HCT116 (cell line): ENCODE measurements around the gene NPLOC4. TPM values are rescaled to one million over a fixed set of nuclear protein-coding genes. Genes with fewer than 3 reads are reported as not detected.

ENCODE experiments used
- ATAC-seq: fragments of 200-7000 bp; cut with Tn5 transposase; 2 replicates; pipeline ENCODE4 v1.9.1; 2020; ENCODE audit warnings: mild to moderate bottlenecking, moderate library complexity
- BruUV-seq: library from RNA; stranded (reverse); fragments of 400-500 nt; replicated peaks from 2 replicates; lab custom pipeline; 2021; lab: Mats Ljungman, UMichigan
- CTCF ChIA-PET: fragments of 300-600 bp; sonication (Branson Sonifier 250); formaldehyde crosslinking; loops from one replicate; lab custom pipeline; 2021; ENCODE audit warnings: antibody characterized with exemption; lab: Charles Lee
- POLR2A ChIA-PET: fragments of 300-600, 350-600 bp; sonication (Branson Sonifier 250); formaldehyde crosslinking; loops from one replicate; lab custom pipeline; 2021; ENCODE audit warnings: antibody characterized with exemption; lab: Charles Lee
- RAD21 ChIA-PET, 2 experiments: fragments of 300-600 bp; sonication (Branson Sonifier 250); formaldehyde crosslinking; loops; one replicate each; lab custom pipeline; 2023; ENCODE audit warnings: low total read pairs in 2 of 2; ENCODE audit not compliant: uncharacterized antibody in 2 of 2, unreplicated experiment in 2 of 2, low non-redundant PET in 1 of 2; lab: Charles Lee
- DNase-seq: peaks from one replicate; pipeline ENCODE4 v3.0.0-alpha.2; 2010; ENCODE audit warnings: low read depth, low spot score
- H2AFZ ChIP-seq: fragments of 200-600 bp; shearing (Covaris generic), sonication (generic); 2 replicates; pipeline ENCODE4 v1.6.1; 2017; ENCODE audit warnings: low read depth, mixed run types, mixed read lengths, antibody characterized with exemption, low read length; ENCODE audit not compliant: poor library complexity, severe bottlenecking
- H3K27ac ChIP-seq: 2 replicates; pipeline ENCODE4 v1.5.1; 2012; ENCODE audit warnings: low read depth, low read length
- H3K27me3 ChIP-seq: fragments of 200-600 bp; sonication (generic); 2 replicates; pipeline ENCODE4 v1.6.1; 2016; ENCODE audit warnings: mixed run types, low read length, mixed read lengths; ENCODE audit not compliant: insufficient read depth
- H3K36me3 ChIP-seq, 2 experiments: fragments of 200-500 bp in 1 of 2; fragments of 200-600 bp in 1 of 2; sonication (Bioruptor generic) in 1 of 2; sonication (generic) in 1 of 2; 2 replicates each; pipeline versions ENCODE4 v1.5.1 to v1.6.1; 2014 to 2016; ENCODE audit warnings: low read length in 2 of 2, inconsistent platforms in 1 of 2, mixed read lengths in 1 of 2, mixed run types in 1 of 2; ENCODE audit not compliant: insufficient read depth in 2 of 2, control insufficient read depth in 1 of 2
- H3K4me1 ChIP-seq, 2 experiments: fragments of 200-600 bp in 1 of 2; sonication (generic) in 1 of 2; 2 replicates each; pipeline versions ENCODE4 v1.5.1 to v1.6.1; 2012 to 2017; ENCODE audit warnings: low read length in 2 of 2, inconsistent platforms in 1 of 2, mild to moderate bottlenecking in 1 of 2, mixed read lengths in 1 of 2, mixed run types in 1 of 2, moderate library complexity in 1 of 2; ENCODE audit not compliant: insufficient read depth in 2 of 2, control insufficient read depth in 1 of 2
- H3K4me2 ChIP-seq: fragments of 200-600 bp; sonication (generic); 2 replicates; pipeline ENCODE4 v1.6.1; 2017; ENCODE audit warnings: mixed run types, low read length, mixed read lengths
- H3K4me3 ChIP-seq, 2 experiments: fragments of 200-600 bp in 1 of 2; sonication (generic) in 1 of 2; replicated peaks in 1 of 2; 2 replicates each; pipeline ENCODE4 v1.5.1; 2011 to 2016; ENCODE audit warnings: low read length in 2 of 2, control low read depth in 1 of 2, low read depth in 1 of 2, mild to moderate bottlenecking in 1 of 2, mixed read lengths in 1 of 2, mixed run types in 1 of 2
- H3K79me2 ChIP-seq: fragments of 200-600 bp; sonication (generic); 2 replicates; pipeline ENCODE4 v1.6.1; 2017; ENCODE audit warnings: mild to moderate bottlenecking, mixed run types, low read length, moderate library complexity, mixed read lengths; ENCODE audit not compliant: insufficient read depth
- H3K9ac ChIP-seq: fragments of 200-600 bp; sonication (generic); 2 replicates; pipeline ENCODE4 v1.6.1; 2016; ENCODE audit warnings: low read length, mixed read lengths
- H3K9me2 ChIP-seq: fragments of 200-600 bp; sonication (generic), shearing (Covaris generic); 2 replicates; pipeline ENCODE4 v1.6.1; 2017; ENCODE audit warnings: mixed run types, mild to moderate bottlenecking, moderate library complexity; ENCODE audit not compliant: insufficient read depth
- H3K9me3 ChIP-seq, 2 experiments: fragments of 200-500 bp in 1 of 2; fragments of 200-600 bp in 1 of 2; sonication (Bioruptor generic) in 1 of 2; sonication (generic) in 1 of 2; 2 replicates each; pipeline ENCODE4 v1.6.1; 2014 to 2017; ENCODE audit warnings: low read length in 2 of 2, mixed read lengths in 2 of 2, inconsistent platforms in 1 of 2, low read depth in 1 of 2, mild to moderate bottlenecking in 1 of 2, mixed run types in 1 of 2, moderate library complexity in 1 of 2; ENCODE audit not compliant: control insufficient read depth in 1 of 2, insufficient read depth in 1 of 2
- H4K20me1 ChIP-seq: fragments of 200-600 bp; sonication (generic), shearing (Covaris generic); 2 replicates; pipeline ENCODE4 v1.6.1; 2017; ENCODE audit warnings: mixed run types, mild to moderate bottlenecking, moderate library complexity; ENCODE audit not compliant: insufficient read depth
- CBX3 ChIP-seq: IDR thresholded peaks from 2 replicates; pipeline ENCODE4 v1.6.1; 2012; ENCODE audit warnings: low read depth
- CEBPB ChIP-seq: IDR thresholded peaks from 2 replicates; pipeline ENCODE4 v1.6.1; 2012; ENCODE audit warnings: low read depth
- ELF1 ChIP-seq: IDR thresholded peaks from 2 replicates; pipeline ENCODE4 v1.6.1; 2012; ENCODE audit warnings: low read depth, borderline replicate concordance
- EZH2 ChIP-seq: fragments of 200-600 bp; sonication (generic); IDR thresholded peaks from 2 replicates; pipeline ENCODE4 v1.6.1; 2017; ENCODE audit warnings: antibody characterized with exemption, mixed run types
- EZH2phosphoT487 ChIP-seq: fragments of 200-600 bp; IDR thresholded peaks from 2 replicates; pipeline ENCODE4 v1.6.1; 2018; ENCODE audit warnings: antibody characterized with exemption, borderline replicate concordance
- FOSL1 ChIP-seq: IDR thresholded peaks from 2 replicates; pipeline ENCODE4 v1.6.1; 2012; ENCODE audit warnings: low read depth
- POLR2A ChIP-seq: IDR thresholded peaks from 2 replicates; pipeline ENCODE4 v1.7.0; 2011; ENCODE audit warnings: borderline replicate concordance; ENCODE audit not compliant: insufficient read depth, insufficient read length; ENCODE audit errors: extremely low read depth
- SIN3A ChIP-seq: IDR thresholded peaks from 2 replicates; pipeline ENCODE4 v1.6.1; 2012; ENCODE audit warnings: low read depth
- SRF ChIP-seq: IDR thresholded peaks from 2 replicates; pipeline ENCODE4 v1.6.1; 2012; ENCODE audit warnings: low read depth
- TCF7L2 ChIP-seq: IDR thresholded peaks from 2 replicates; pipeline ENCODE4 v1.7.0; 2011; ENCODE audit warnings: borderline replicate concordance, inconsistent platforms; ENCODE audit not compliant: insufficient read depth, insufficient read length; ENCODE audit errors: extremely low read depth
- YY1 ChIP-seq: IDR thresholded peaks from 2 replicates; pipeline ENCODE4 v1.6.1; 2011; ENCODE audit warnings: low read length, low read depth, moderate library complexity, mild to moderate bottlenecking; ENCODE audit not compliant: insufficient replicate concordance; ENCODE audit errors: extremely low read depth
- ZNF274 ChIP-seq: fragments of 200-500 bp; sonication (Bioruptor generic); IDR thresholded peaks from 2 replicates; pipeline ENCODE4 v1.6.1; 2014; ENCODE audit warnings: mild to moderate bottlenecking, low read depth, low read length, inconsistent platforms
- intact Hi-C: fragments of 100-400 bp; cut with micrococcal nuclease; formaldehyde crosslinking; loops from 2 replicates; pipeline ENCODE4 v1.10.0; 2022
- total RNA-seq: library from RNA; stranded (reverse); gene quantifications from one replicate; pipeline ENCODE4 v1.2.1, GENCODE V29; 2021; ENCODE audit not compliant: unreplicated experiment
- TF ChIP-seq, protein P1 (sequence below): IDR thresholded peaks from 2 replicates; pipeline ENCODE4 v1.6.1; 2012
- TF ChIP-seq, protein P2 (sequence below): IDR thresholded peaks from 2 replicates; pipeline ENCODE4 v1.6.1; 2012

NPLOC4 gene
- total RNA-seq, 1 experiment from 2014 or later = 137 TPM

- TF ChIP-seq FOSL1 (no peak), POLR2A (no peak), TCF7L2 (no peak), EZH2phosphoT487 (no peak), ZNF274 (no peak), CEBPB (no peak), SIN3A (no peak), YY1 (no peak), ELF1 (no peak), CBX3 (no peak), SRF (no peak), EZH2 (no peak)
- TF ChIP-seq, protein P1, sequence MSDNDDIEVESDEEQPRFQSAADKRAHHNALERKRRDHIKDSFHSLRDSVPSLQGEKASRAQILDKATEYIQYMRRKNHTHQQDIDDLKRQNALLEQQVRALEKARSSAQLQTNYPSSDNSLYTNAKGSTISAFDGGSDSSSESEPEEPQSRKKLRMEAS = no peak
- TF ChIP-seq, protein P2, sequence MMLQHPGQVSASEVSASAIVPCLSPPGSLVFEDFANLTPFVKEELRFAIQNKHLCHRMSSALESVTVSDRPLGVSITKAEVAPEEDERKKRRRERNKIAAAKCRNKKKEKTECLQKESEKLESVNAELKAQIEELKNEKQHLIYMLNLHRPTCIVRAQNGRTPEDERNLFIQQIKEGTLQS = no peak
- ATAC-seq = no peak
- no peak overlapping the region for H2AFZ ChIP-seq
- no peak overlapping the region for H3K9ac ChIP-seq
- POLR2A ChIA-PET = no interaction called here
- H3K36me3 ChIP-seq = peaks cover 41 to 55% of the 10 kb centered on the region in 2 experiments
- H3K9me3 ChIP-seq = no peaks in the 10 kb centered on the region
- H4K20me1 ChIP-seq = no peaks in the 10 kb centered on the region; the same call in 1 of the 2 replicates
- CTCF ChIA-PET = no interaction called here
- DNase-seq = no peak
- no peaks in the 10 kb centered on the region for H3K9me2 ChIP-seq
- intact Hi-C loops = no loop called here
- no peak overlapping the region for H3K4me3 ChIP-seq
- no TSS peak for BruUV-seq
- no peak overlapping the region for H3K27ac ChIP-seq
- no peaks in the 10 kb centered on the region for H3K4me1 ChIP-seq
- RAD21 ChIA-PET = no interaction called here
- H3K79me2 ChIP-seq = peaks cover 75% of the 10 kb centered on the region
- no peaks in the 10 kb centered on the region for H3K27me3 ChIP-seq
- no peak overlapping the region for H3K4me2 ChIP-seq
Observed at GRCh38 chr17:81615401-81615930, 21.4 kb downstream of the NPLOC4 start.
